Right lobe of liver (tissue), 6 donors: ENCODE data around the gene IGF2BP3. TPM values are rescaled to one million over a fixed set of nuclear protein-coding genes. Genes with fewer than 3 reads are reported as not detected.

ENCODE experiments used
- ATAC-seq, 4 donors: fragments of 200-7000 bp; cut with Tn5 transposase; one replicate each; pipeline ENCODE4 v1.9.1; 2020; ENCODE audit warnings: mild to moderate bottlenecking in 4 of 4, moderate library complexity in 4 of 4
- DNase-seq, 3 donors: peaks; one replicate each; pipeline ENCODE4 v3.0.0-alpha.2; 2020
- H3K27ac ChIP-seq, 3 donors: fragments of 200-600 bp; one replicate each; pipeline ENCODE4 v1.8.0; 2022
- H3K27me3 ChIP-seq, 2 donors: fragments of 200-600 bp; one replicate each; pipeline ENCODE4 v1.8.0; 2022
- H3K36me3 ChIP-seq, 4 donors: fragments of 200-600 bp; sonication (generic) in 1 of 4; one replicate each; pipeline versions ENCODE4 v1.5.1 to v1.8.0; 2017 to 2022; ENCODE audit warnings: control low read depth in 1 of 4
- H3K4me1 ChIP-seq, 4 donors: fragments of 200-600 bp; sonication (generic) in 1 of 4; one replicate each; pipeline versions ENCODE4 v1.5.1 to v1.8.0; 2017 to 2022; ENCODE audit warnings: control low read depth in 1 of 4
- H3K4me3 ChIP-seq, 3 donors: fragments of 200-600 bp; one replicate each; pipeline ENCODE4 v1.8.0; 2022
- H3K9me3 ChIP-seq, 4 donors: fragments of 200-600 bp; sonication (generic) in 1 of 4; one replicate each; pipeline versions ENCODE4 v1.5.1 to v1.8.0; 2017 to 2022; ENCODE audit warnings: control low read depth in 1 of 4
- POLR2A ChIP-seq: fragments of 450-650 bp; IDR thresholded peaks from one replicate; pipeline ENCODE4 v1.6.1; 2017; ENCODE audit warnings: antibody characterized with exemption, mild to moderate bottlenecking
- WGBS: methylation state at CpG from one replicate; pipeline ENCODE4 v1.1.6; 2018; ENCODE audit warnings: low coverage, low lambda C conversion rate; ENCODE audit not compliant: insufficient coverage; ENCODE audit errors: missing lambda C conversion rate; 5-methylcytosine and 5-hydroxymethylcytosine counted together
- intact Hi-C, 2 donors: fragments of 100-400 bp; cut with DNase I; formaldehyde crosslinking; loops; one replicate each; pipeline versions ENCODE4 v1.11.2 to v1.14.1; 2022
- total RNA-seq, 6 experiments: library from RNA; depleted of rRNA in 2 of 6; stranded (reverse); fragments of >200 nt in 2 of 6; fragmentation: NEBNext Ultra II Directional in 3 of 6; extraction: Animal tissue kit (Norgen Biotek cat#: 25700) in 3 of 6; gene quantifications; one replicate each; pipeline versions ENCODE4 v1.1.0 to v1.2.4, GENCODE V29; 2016 to 2023
- TF ChIP-seq, protein P1 (sequence below), 4 donors: fragments of 200-600 bp in 3 of 4; fragments of 450-650 bp in 1 of 4; IDR thresholded peaks; one replicate each; pipeline versions ENCODE4 v1.5.1 to v1.8.0; 2016 to 2022; ENCODE audit warnings: antibody characterized with exemption in 4 of 4, mild to moderate bottlenecking in 2 of 4
- donor health status: DM: no; HTN: yes; CAD: no.
- donor health status: DM: no; HTN: no; CAD: no.
- donor health status: DM: no; HTN: no; CAD: no.
- donor health status: DM: no; HTN: yes; CAD: no.
- donor health status: DM: no; HTN: yes; CAD: no.

Gene IGF2BP3
- total RNA-seq, 6 experiments from 2014 or later = 0.12 to 0.64 (median 0.19) TPM; not detected in 1

- no peak overlapping the region for H3K4me3 ChIP-seq
- WGBS = no CpG with 5 or more reads among the region's 3 CpGs
- ATAC-seq = no peak
- no peaks in the 10 kb centered on the region for H3K4me1 ChIP-seq
- H3K9me3 ChIP-seq = no peaks in the 10 kb centered on the region
- intact Hi-C loops = no loop called here
- TF ChIP-seq POLR2A = no peak
- TF ChIP-seq, protein P1, sequence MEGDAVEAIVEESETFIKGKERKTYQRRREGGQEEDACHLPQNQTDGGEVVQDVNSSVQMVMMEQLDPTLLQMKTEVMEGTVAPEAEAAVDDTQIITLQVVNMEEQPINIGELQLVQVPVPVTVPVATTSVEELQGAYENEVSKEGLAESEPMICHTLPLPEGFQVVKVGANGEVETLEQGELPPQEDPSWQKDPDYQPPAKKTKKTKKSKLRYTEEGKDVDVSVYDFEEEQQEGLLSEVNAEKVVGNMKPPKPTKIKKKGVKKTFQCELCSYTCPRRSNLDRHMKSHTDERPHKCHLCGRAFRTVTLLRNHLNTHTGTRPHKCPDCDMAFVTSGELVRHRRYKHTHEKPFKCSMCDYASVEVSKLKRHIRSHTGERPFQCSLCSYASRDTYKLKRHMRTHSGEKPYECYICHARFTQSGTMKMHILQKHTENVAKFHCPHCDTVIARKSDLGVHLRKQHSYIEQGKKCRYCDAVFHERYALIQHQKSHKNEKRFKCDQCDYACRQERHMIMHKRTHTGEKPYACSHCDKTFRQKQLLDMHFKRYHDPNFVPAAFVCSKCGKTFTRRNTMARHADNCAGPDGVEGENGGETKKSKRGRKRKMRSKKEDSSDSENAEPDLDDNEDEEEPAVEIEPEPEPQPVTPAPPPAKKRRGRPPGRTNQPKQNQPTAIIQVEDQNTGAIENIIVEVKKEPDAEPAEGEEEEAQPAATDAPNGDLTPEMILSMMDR (IDR thresholded peaks at IDR 0.05) = no peak
- no peak overlapping the region for H3K27ac ChIP-seq
- H3K27me3 ChIP-seq = no peaks in the 10 kb centered on the region
- DNase-seq = no peak
- H3K36me3 ChIP-seq = no peaks in the 10 kb centered on the region
Measured at GRCh38 chr7:23276947-23277346, 193.3 kb downstream of the IGF2BP3 start.

- H3K4me3 ChIP-seq = no peak overlapping the region
- no peaks in the 10 kb centered on the region for H3K4me1 ChIP-seq
- WGBS = 70% methylated on average over 5 of the region's 5 CpGs
- no peak overlapping the region for H3K27ac ChIP-seq
- no peak for ATAC-seq
- no peak for DNase-seq
- no peaks in the 10 kb centered on the region for H3K9me3 ChIP-seq
- H3K36me3 ChIP-seq = no peaks in the 10 kb centered on the region
- TF ChIP-seq POLR2A = no peak
- TF ChIP-seq, protein P1 (IDR thresholded peaks at IDR 0.05) = peak in 1 of 4 donors; percentile 8
- intact Hi-C loops = no loop called here
- H3K27me3 ChIP-seq = no peaks in the 10 kb centered on the region
Measured at GRCh38 chr7:23276376-23276775, 193.9 kb downstream of the IGF2BP3 start.

- H3K27me3 ChIP-seq = no peaks in the 10 kb centered on the region
- ATAC-seq (no peak), DNase-seq (no peak)
- intact Hi-C loops = no loop called here
- no peaks in the 10 kb centered on the region for H3K9me3 ChIP-seq
- 84% methylated on average over 5 of the region's 5 CpGs for WGBS
- H3K4me1 ChIP-seq = no peaks in the 10 kb centered on the region
- H3K4me3 ChIP-seq = no peak overlapping the region
- no peaks in the 10 kb centered on the region for H3K36me3 ChIP-seq
- no peak for TF ChIP-seq POLR2A
- TF ChIP-seq, protein P1 (IDR thresholded peaks at IDR 0.05) = no peak
- H3K27ac ChIP-seq = no peak overlapping the region
Measured at GRCh38 chr7:23275912-23276311, 194.4 kb downstream of the IGF2BP3 start.

- Histone ChIP-seq H3K36me3 (no peaks in the 10 kb centered on the region), H3K4me1 (no peaks in the 10 kb centered on the region), H3K27me3 (no peaks in the 10 kb centered on the region), H3K9me3 (no peaks in the 10 kb centered on the region), H3K27ac (peak overlapping the region in 1 of 3 donors; percentile 19), H3K4me3 (peak overlapping the region in 1 of 3 donors; percentile 28)
- WGBS = 5% methylated on average over 11 of the region's 11 CpGs
- TF ChIP-seq, protein P1 (IDR thresholded peaks at IDR 0.05) = peak; percentile 82 to 91 (median 88)
- no peak for TF ChIP-seq POLR2A
- peak; percentile 93 to 94 (median 93) for DNase-seq
- intact Hi-C loops = no loop called here
- peak; percentile 99 to 100 (median 99) for ATAC-seq
Measured at GRCh38 chr7:23273141-23273599, 197.1 kb downstream of the IGF2BP3 start.

- intact Hi-C loops = no loop called here
- 88% methylated on average over 2 of the region's 2 CpGs for WGBS
- no peaks in the 10 kb centered on the region for H3K4me1 ChIP-seq
- no peaks in the 10 kb centered on the region for H3K36me3 ChIP-seq
- DNase-seq (no peak), ATAC-seq (no peak)
- H3K27me3 ChIP-seq = no peaks in the 10 kb centered on the region
- H3K27ac ChIP-seq = no peak overlapping the region
- no peak overlapping the region for H3K4me3 ChIP-seq
- no peaks in the 10 kb centered on the region for H3K9me3 ChIP-seq
- no peak for TF ChIP-seq POLR2A
- TF ChIP-seq, protein P1 (IDR thresholded peaks at IDR 0.05) = no peak
Measured at GRCh38 chr7:23272275-23272674, 198.0 kb downstream of the IGF2BP3 start.
